A673 (cell line): ENCODE results near the gene METRN. TPM values are rescaled to one million over a fixed set of nuclear protein-coding genes. Genes with fewer than 3 reads are reported as not detected.

ENCODE experiments used
- BruUV-seq: library from RNA; stranded (reverse); fragments of 400-500 nt; replicated peaks from 2 replicates; lab custom pipeline; 2021; lab: Mats Ljungman, UMichigan
- CTCF ChIA-PET: fragments of 300-600 bp; sonication (Branson Sonifier 250); formaldehyde crosslinking; loops from one replicate; lab custom pipeline; 2022; ENCODE audit warnings: antibody characterized with exemption; lab: Charles Lee
- POLR2A ChIA-PET: fragments of 300-600 bp; sonication (Branson Sonifier 250); formaldehyde crosslinking; loops from one replicate; lab custom pipeline; 2022; ENCODE audit warnings: antibody characterized with exemption; ENCODE audit not compliant: low non-redundant PET; lab: Charles Lee
- DNase-seq: peaks from one replicate; pipeline ENCODE4 v3.0.0-alpha.2; 2015; ENCODE audit warnings: low spot score
- H3K27ac ChIP-seq: fragments of 200-600 bp; sonication (generic); 2 replicates; pipeline ENCODE4 v1.5.1; 2016; ENCODE audit warnings: mixed run types, low read depth, mild to moderate bottlenecking, mixed read lengths, antibody characterized with exemption, low read length; ENCODE audit not compliant: poor library complexity, severe bottlenecking
- H3K27me3 ChIP-seq: fragments of 200-600 bp; sonication (generic); replicated peaks from 2 replicates; pipeline ENCODE4 v1.6.1; 2017; ENCODE audit warnings: mixed run types, low read depth, mild to moderate bottlenecking, mixed read lengths, antibody characterized with exemption, low read length; ENCODE audit not compliant: insufficient read depth, poor library complexity
- H3K36me3 ChIP-seq: fragments of 200-600 bp; sonication (generic); 2 replicates; pipeline ENCODE4 v1.6.1; 2016; ENCODE audit warnings: mixed run types, mild to moderate bottlenecking, mixed read lengths, antibody characterized with exemption, low read length; ENCODE audit not compliant: insufficient read depth, poor library complexity, severe bottlenecking
- H3K4me1 ChIP-seq: fragments of 200-600 bp; sonication (generic); 2 replicates; pipeline ENCODE4 v1.6.1; 2017; ENCODE audit warnings: mixed run types, mild to moderate bottlenecking, mixed read lengths, antibody characterized with exemption, low read length; ENCODE audit not compliant: insufficient read depth, poor library complexity, severe bottlenecking
- H3K4me3 ChIP-seq: fragments of 200-600 bp; sonication (generic); 2 replicates; pipeline ENCODE4 v1.5.1; 2016; ENCODE audit warnings: low read depth, mixed run types, mild to moderate bottlenecking, mixed read lengths, low read length; ENCODE audit not compliant: poor library complexity, severe bottlenecking
- H3K9me3 ChIP-seq: fragments of 200-600 bp; sonication (generic); 2 replicates; pipeline ENCODE4 v1.6.1; 2016; ENCODE audit warnings: mixed run types, low read depth, mild to moderate bottlenecking, mixed read lengths, antibody characterized with exemption, low read length; ENCODE audit not compliant: poor library complexity, severe bottlenecking
- CTCF ChIP-seq: fragments of 300-800, 200-600 bp; sonication (generic); conservative IDR thresholded peaks from 2 replicates; pipeline ENCODE4 v1.5.1; 2017; ENCODE audit warnings: low read depth, mild to moderate bottlenecking, antibody characterized with exemption, low read length, moderate library complexity, mixed read lengths
- EZH2 ChIP-seq: fragments of 200-600 bp; sonication (generic); IDR thresholded peaks from 2 replicates; pipeline ENCODE4 v1.6.1; 2017; ENCODE audit warnings: borderline replicate concordance, low read depth, mild to moderate bottlenecking, mixed read lengths, antibody characterized with exemption, low read length; ENCODE audit not compliant: poor library complexity, severe bottlenecking
- intact Hi-C: fragments of 100-400 bp; cut with micrococcal nuclease; formaldehyde crosslinking; loops from one replicate; pipeline ENCODE4 v1.10.0; 2022; ENCODE audit not compliant: unreplicated experiment
- total RNA-seq: library from RNA; stranded (reverse); gene quantifications from 2 replicates; pipeline ENCODE4 v1.2.3, GENCODE V29; 2021

METRN gene
- total RNA-seq, 1 experiment from 2014 or later, result 0.86 TPM

- Histone ChIP-seq H3K4me1 (peaks cover 8% of the 10 kb centered on the region), H3K27ac (no peak overlapping the region), H3K9me3 (no peaks in the 10 kb centered on the region), H3K36me3 (no peaks in the 10 kb centered on the region), H3K27me3 (peaks cover 31% of the 10 kb centered on the region), H3K4me3 (peak overlapping the region; percentile 32)
- no peak for DNase-seq
- TF ChIP-seq CTCF (no peak; the same call in 1 of the 2 replicates), EZH2 (peak; percentile 74)
- no TSS peak for BruUV-seq
- POLR2A ChIA-PET, result interaction anchor here (0.6 kb wide), 1 partner anchor 314 kb away, joined by 4 read pairs; the partner anchor contains the start of gene DECR2
- CTCF ChIA-PET, result interaction anchor here (1.0 kb wide), 1 partner anchor 12 kb away, joined by 5 read pairs; no protein-coding TSS in a partner anchor
- intact Hi-C loops, result loop anchor here (10.0 kb wide), 1 partner anchor 339 kb away; no protein-coding TSS in a partner anchor
Measured at GRCh38 chr16:715477-716199, 720 bp downstream of the METRN start.

- H3K27me3 ChIP-seq, result peaks cover 31% of the 10 kb centered on the region
- no TSS peak for BruUV-seq
- DNase-seq, result no peak
- no peak overlapping the region for H3K4me3 ChIP-seq
- ChIA-PET CTCF (interaction anchor here (1.0 kb wide), 1 partner anchor 12 kb away, joined by 5 read pairs; no protein-coding TSS in a partner anchor), POLR2A (no interaction called here)
- peaks cover 8% of the 10 kb centered on the region for H3K4me1 ChIP-seq
- intact Hi-C loops, result loop anchor here (10.0 kb wide), 1 partner anchor 339 kb away; no protein-coding TSS in a partner anchor
- TF ChIP-seq EZH2, result no peak
- no peak for TF ChIP-seq CTCF
- no peaks in the 10 kb centered on the region for H3K36me3 ChIP-seq
- H3K27ac ChIP-seq, result no peak overlapping the region
- H3K9me3 ChIP-seq, result no peaks in the 10 kb centered on the region
Measured at GRCh38 chr16:716200-716568, 1.3 kb downstream of the METRN start.

GRCh38 chr16:716768-717325 is 1.9 kb downstream of the METRN start:
- peaks cover 31% of the 10 kb centered on the region for H3K27me3 ChIP-seq
- ChIA-PET CTCF (interaction anchor here (0.6 kb wide), 1 partner anchor 29 kb away, joined by 3 read pairs; no protein-coding TSS in a partner anchor), POLR2A (no interaction called here)
- H3K27ac ChIP-seq, result no peak overlapping the region
- no peaks in the 10 kb centered on the region for H3K9me3 ChIP-seq
- no peak for DNase-seq
- H3K4me3 ChIP-seq, result no peak overlapping the region
- intact Hi-C loops, result loop anchor here (10.0 kb wide), 1 partner anchor 338 kb away; no protein-coding TSS in a partner anchor
- BruUV-seq, result no TSS peak
- H3K36me3 ChIP-seq, result no peaks in the 10 kb centered on the region
- peaks cover 8% of the 10 kb centered on the region for H3K4me1 ChIP-seq
- no peak for TF ChIP-seq CTCF
- TF ChIP-seq EZH2, result no peak
